ENCODE measurements around the gene SIGLECL1.

SIGLECL1 gene

DNA sequence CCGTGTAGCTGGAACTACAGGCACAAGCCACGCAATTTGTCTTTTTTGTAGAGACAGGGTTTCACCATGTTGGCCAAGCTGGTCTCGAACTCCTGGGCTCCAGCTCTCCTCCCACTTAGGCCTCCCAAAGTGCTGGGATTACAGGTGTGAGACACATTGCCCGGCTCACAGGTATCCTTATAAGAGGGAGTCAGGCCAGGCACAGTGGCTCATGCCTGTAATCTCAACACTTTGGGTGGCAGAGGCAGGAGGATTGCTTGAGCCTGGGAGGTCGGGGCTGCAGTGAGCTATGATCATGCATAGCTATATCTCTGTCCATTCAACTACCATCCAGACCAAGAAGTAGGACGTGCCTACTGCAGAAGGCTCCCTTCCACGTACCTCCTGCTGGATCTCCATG is 50.4 kb downstream of the SIGLECL1 start:
- TF ChIP-seq, protein P1, sequence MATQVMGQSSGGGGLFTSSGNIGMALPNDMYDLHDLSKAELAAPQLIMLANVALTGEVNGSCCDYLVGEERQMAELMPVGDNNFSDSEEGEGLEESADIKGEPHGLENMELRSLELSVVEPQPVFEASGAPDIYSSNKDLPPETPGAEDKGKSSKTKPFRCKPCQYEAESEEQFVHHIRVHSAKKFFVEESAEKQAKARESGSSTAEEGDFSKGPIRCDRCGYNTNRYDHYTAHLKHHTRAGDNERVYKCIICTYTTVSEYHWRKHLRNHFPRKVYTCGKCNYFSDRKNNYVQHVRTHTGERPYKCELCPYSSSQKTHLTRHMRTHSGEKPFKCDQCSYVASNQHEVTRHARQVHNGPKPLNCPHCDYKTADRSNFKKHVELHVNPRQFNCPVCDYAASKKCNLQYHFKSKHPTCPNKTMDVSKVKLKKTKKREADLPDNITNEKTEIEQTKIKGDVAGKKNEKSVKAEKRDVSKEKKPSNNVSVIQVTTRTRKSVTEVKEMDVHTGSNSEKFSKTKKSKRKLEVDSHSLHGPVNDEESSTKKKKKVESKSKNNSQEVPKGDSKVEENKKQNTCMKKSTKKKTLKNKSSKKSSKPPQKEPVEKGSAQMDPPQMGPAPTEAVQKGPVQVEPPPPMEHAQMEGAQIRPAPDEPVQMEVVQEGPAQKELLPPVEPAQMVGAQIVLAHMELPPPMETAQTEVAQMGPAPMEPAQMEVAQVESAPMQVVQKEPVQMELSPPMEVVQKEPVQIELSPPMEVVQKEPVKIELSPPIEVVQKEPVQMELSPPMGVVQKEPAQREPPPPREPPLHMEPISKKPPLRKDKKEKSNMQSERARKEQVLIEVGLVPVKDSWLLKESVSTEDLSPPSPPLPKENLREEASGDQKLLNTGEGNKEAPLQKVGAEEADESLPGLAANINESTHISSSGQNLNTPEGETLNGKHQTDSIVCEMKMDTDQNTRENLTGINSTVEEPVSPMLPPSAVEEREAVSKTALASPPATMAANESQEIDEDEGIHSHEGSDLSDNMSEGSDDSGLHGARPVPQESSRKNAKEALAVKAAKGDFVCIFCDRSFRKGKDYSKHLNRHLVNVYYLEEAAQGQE (IDR thresholded peaks at IDR 0.05; ENCODE audit: insufficient read depth in 1 of 2, low read depth in 2 of 2, low read length in 2 of 2) = no peak
- TF ChIP-seq POLR2AphosphoS5 (IDR thresholded peaks at IDR 0.05; ENCODE audit: low read depth, low read length) = no peak
- TF ChIP-seq FOXP2 (optimal IDR thresholded peaks at IDR 0.05; ENCODE audit: borderline replicate concordance, extremely low read depth, extremely low read length, insufficient read depth) = no peak
- no peak for TF ChIP-seq TAF1 (IDR thresholded peaks at IDR 0.05; ENCODE audit: borderline replicate concordance, insufficient read depth, low read length)
- no peak for TF ChIP-seq SIN3A (IDR thresholded peaks at IDR 0.05; ENCODE audit: borderline replicate concordance, insufficient read depth, low read length)

- TF ChIP-seq, protein P1 (IDR thresholded peaks at IDR 0.05; ENCODE audit: insufficient read depth in 1 of 2, low read depth in 2 of 2, low read length in 2 of 2) = no peak
- TF ChIP-seq POLR2AphosphoS5 (IDR thresholded peaks at IDR 0.05; ENCODE audit: low read depth, low read length) = no peak
- TF ChIP-seq TAF1 (IDR thresholded peaks at IDR 0.05; ENCODE audit: borderline replicate concordance, insufficient read depth, low read length) = no peak
- no peak for TF ChIP-seq FOXP2 (optimal IDR thresholded peaks at IDR 0.05; ENCODE audit: borderline replicate concordance, extremely low read depth, extremely low read length, insufficient read depth)
- TF ChIP-seq SIN3A (IDR thresholded peaks at IDR 0.05; ENCODE audit: borderline replicate concordance, insufficient read depth, low read length) = no peak
These were observed 54.6 kb downstream of the SIGLECL1 start for GRCh38 chr19:51305479-51305878.

GRCh38 chr19:51311351-51312257 is 60.7 kb downstream of the SIGLECL1 start, which contains the start of gene IGLON5:
TSS of gene IGLON5 (plus strand) at chr19:51311644. CDS start at chr19:51311848, 204 bp downstream.
- TF ChIP-seq POLR2AphosphoS5 (IDR thresholded peaks at IDR 0.05; ENCODE audit: low read depth, low read length) (no peak), TAF1 (IDR thresholded peaks at IDR 0.05; ENCODE audit: borderline replicate concordance, insufficient read depth, low read length) (no peak)
- TF ChIP-seq, protein P1 (IDR thresholded peaks at IDR 0.05; ENCODE audit: insufficient read depth in 1 of 2, low read depth in 2 of 2, low read length in 2 of 2) = no peak

GRCh38 chr19:51316688-51317087 is 65.8 kb downstream of the SIGLECL1 start:
- TF ChIP-seq, protein P1 (IDR thresholded peaks at IDR 0.05; ENCODE audit: insufficient read depth in 1 of 2, low read depth in 2 of 2, low read length in 2 of 2) = no peak
- TF ChIP-seq FOXP2 (optimal IDR thresholded peaks at IDR 0.05; ENCODE audit: borderline replicate concordance, extremely low read depth, extremely low read length, insufficient read depth) (no peak), TAF1 (IDR thresholded peaks at IDR 0.05; ENCODE audit: borderline replicate concordance, insufficient read depth, low read length) (no peak), SIN3A (IDR thresholded peaks at IDR 0.05; ENCODE audit: borderline replicate concordance, insufficient read depth, low read length) (no peak), POLR2AphosphoS5 (IDR thresholded peaks at IDR 0.05; ENCODE audit: low read depth, low read length) (no peak)
